Measurements from ENCODE around the gene HBA2. TPM values are rescaled to one million over a fixed set of nuclear protein-coding genes. Genes with fewer than 3 reads are reported as not detected.
"Not testable (repeated sequence)": the region's sequence is repeated elsewhere in the genome, so short reads cannot be mapped to it uniquely, and the experiment has no call there.

The HBA2 gene
- polyA plus RNA-seq, 3 donors = 753 to 1,397 (median 1,145) TPM

GRCh38 chr16:183005-183404 lies 10.3 kb downstream of the HBA2 start:
- no peak for DNase-seq

GRCh38 chr16:185213-185612 lies 12.5 kb downstream of the HBA2 start:
- DNase-seq = no peak

GRCh38 chr16:185691-186090 lies 13.0 kb downstream of the HBA2 start:
- no peak for DNase-seq

GRCh38 chr16:187330-187729 lies 14.7 kb downstream of the HBA2 start:
- DNase-seq = no peak

GRCh38 chr16:188674-189073 lies 16.0 kb downstream of the HBA2 start:
- DNase-seq = no peak

- no peak for DNase-seq
Measured at GRCh38 chr16:189604-190186, 17.0 kb downstream of the HBA2 start.

- no peak for DNase-seq
Measured at GRCh38 chr16:191831-192230, 19.2 kb downstream of the HBA2 start.

- DNase-seq = no peak
Measured at GRCh38 chr16:192686-193085, 20.0 kb downstream of the HBA2 start.

- DNase-seq = no peak
Measured at GRCh38 chr16:193441-193840, 20.8 kb downstream of the HBA2 start.

- DNase-seq = no peak
Measured at GRCh38 chr16:194516-194915, 21.8 kb downstream of the HBA2 start.

- DNase-seq = no peak
Measured at GRCh38 chr16:200388-200787, 27.7 kb downstream of the HBA2 start.

GRCh38 chr16:203246-203645 lies 30.6 kb downstream of the HBA2 start:
- no peak for DNase-seq

- DNase-seq = not testable (repeated sequence)
Measured at GRCh38 chr16:204046-204445, 31.4 kb downstream of the HBA2 start.

- not testable (repeated sequence) for DNase-seq
Measured at GRCh38 chr16:209359-209758, 36.7 kb downstream of the HBA2 start.

- not testable (repeated sequence) for DNase-seq
Measured at GRCh38 chr16:211631-212180, 39.0 kb downstream of the HBA2 start.

- no peak for DNase-seq
Measured at GRCh38 chr16:212999-213398, 40.3 kb downstream of the HBA2 start.

GRCh38 chr16:220021-220420 lies 47.3 kb downstream of the HBA2 start:
- no peak for DNase-seq

Other genes starting within 250 kb of the HBA2 start
- 10 to 100 TPM; 12.3 to 13.6 (median 13.5) TPM for gene POLR3K, start 119.3 kb upstream of the HBA2 start, polyA plus RNA-seq (ENCODE audit: insufficient read length in 3 of 3)
- gene SNRNP25, start 119.0 kb upstream of the HBA2 start, polyA plus RNA-seq (ENCODE audit: insufficient read length in 3 of 3) = 10 to 100 TPM; 43.0 to 46.0 (median 44.3) TPM
- gene RHBDF1, start 100.2 kb upstream of the HBA2 start, polyA plus RNA-seq (ENCODE audit: insufficient read length in 3 of 3) = 10 to 100 TPM; 25.3 to 30.4 (median 29.9) TPM
- 10 to 100 TPM; 26.9 to 32.2 (median 31.5) TPM for gene MPG, start 94.7 kb upstream of the HBA2 start, polyA plus RNA-seq (ENCODE audit: insufficient read length in 3 of 3)
- gene NPRL3, start 34.2 kb upstream of the HBA2 start, polyA plus RNA-seq (ENCODE audit: insufficient read length in 3 of 3) = 10 to 100 TPM; 30.9 to 38.4 (median 36.7) TPM
- 1 to 10 TPM; 1.8 to 3.1 (median 2.4) TPM for gene HBZ, start 20.2 kb upstream of the HBA2 start, polyA plus RNA-seq (ENCODE audit: insufficient read length in 3 of 3)
- 1 to 10 TPM; 3.2 to 5.6 (median 4.8) TPM for gene HBM, start 6.9 kb upstream of the HBA2 start, polyA plus RNA-seq (ENCODE audit: insufficient read length in 3 of 3)
- gene HBA1, start 3.8 kb downstream of the HBA2 start, polyA plus RNA-seq (ENCODE audit: insufficient read length in 3 of 3) = 100 to 1,000 TPM; 567 to 842 (median 719) TPM
- 1 to 10 TPM in 1 of 3 donors, under 1 TPM in 2; 0.73 to 1.2 (median 0.75) TPM for gene HBQ1, start 7.6 kb downstream of the HBA2 start, polyA plus RNA-seq (ENCODE audit: insufficient read length in 3 of 3)
- gene LUC7L, start 56.6 kb downstream of the HBA2 start, polyA plus RNA-seq (ENCODE audit: insufficient read length in 3 of 3) = 100 to 1,000 TPM; 116 to 159 (median 151) TPM
- gene FAM234A, start 61.9 kb downstream of the HBA2 start, polyA plus RNA-seq (ENCODE audit: insufficient read length in 3 of 3) = 10 to 100 TPM; 85.7 to 90.9 (median 87.4) TPM
- gene RGS11, start 103.1 kb downstream of the HBA2 start, polyA plus RNA-seq (ENCODE audit: insufficient read length in 3 of 3) = 1 to 10 TPM; 1.8 to 2.8 (median 1.9) TPM
- gene ARHGDIG, start 107.7 kb downstream of the HBA2 start, polyA plus RNA-seq (ENCODE audit: insufficient read length in 3 of 3) = 1 to 10 TPM; 1.2 to 5.6 (median 4.2) TPM
- gene PDIA2, start 110.3 kb downstream of the HBA2 start, polyA plus RNA-seq (ENCODE audit: insufficient read length in 3 of 3) = 1 to 10 TPM in 2 of 3 donors, under 1 TPM in 1; 0.58 to 2.4 (median 1.4) TPM
- 10 to 100 TPM; 21.9 to 22.9 (median 22.7) TPM for gene AXIN1, start 179.8 kb downstream of the HBA2 start, polyA plus RNA-seq (ENCODE audit: insufficient read length in 3 of 3)
- gene MRPL28, start 197.7 kb downstream of the HBA2 start, polyA plus RNA-seq (ENCODE audit: insufficient read length in 3 of 3) = 10 to 100 TPM; 66.6 to 94.3 (median 88.1) TPM
- gene PGAP6, start 209.1 kb downstream of the HBA2 start, polyA plus RNA-seq (ENCODE audit: insufficient read length in 3 of 3) = 10 to 100 TPM; 59.4 to 76.2 (median 65.6) TPM
- gene NME4, start 224.3 kb downstream of the HBA2 start, polyA plus RNA-seq (ENCODE audit: insufficient read length in 3 of 3) = 100 to 1,000 TPM; 120 to 161 (median 140) TPM
- gene DECR2, start 229.0 kb downstream of the HBA2 start, polyA plus RNA-seq (ENCODE audit: insufficient read length in 3 of 3) = 10 to 100 TPM; 19.6 to 47.3 (median 33.7) TPM

All from renal pelvis (tissue), 4 donors.